BLaER1 treated with 17β-estradiol and CSF1 and Interleukin-3, amounts not matched to agents 10 nM and 100 nM (cell line): ENCODE data around the gene AGK.
A peak's percentile ranks its signal among the peaks of the same experiment; 100 is the strongest.

Experiments
- H3K27ac ChIP-seq, 11 experiments: shearing (Covaris generic); formaldehyde crosslinking; 2 replicates each; pipeline ENCODE4 v1.8.1; 2022
- H3K27me3 ChIP-seq, 11 experiments: shearing (Covaris generic); formaldehyde crosslinking; 2 replicates each; pipeline ENCODE4 v1.8.1; 2022
- H3K36me3 ChIP-seq, 11 experiments: shearing (Covaris generic); formaldehyde crosslinking; 2 replicates each; pipeline ENCODE4 v1.8.1; 2022
- H3K4me1 ChIP-seq, 10 experiments: shearing (Covaris generic); formaldehyde crosslinking; 2 replicates each; pipeline ENCODE4 v1.8.1; 2022
- H3K4me2 ChIP-seq, 11 experiments: shearing (Covaris generic); formaldehyde crosslinking; 2 replicates each; pipeline ENCODE4 v1.8.1; 2022
- H3K4me3 ChIP-seq, 10 experiments: shearing (Covaris generic); formaldehyde crosslinking; 2 replicates each; pipeline ENCODE4 v1.8.1; 2022
- H3K9ac ChIP-seq, 11 experiments: shearing (Covaris generic); formaldehyde crosslinking; 2 replicates each; pipeline ENCODE4 v1.8.1; 2022
- H3K9me3 ChIP-seq, 11 experiments: shearing (Covaris generic); formaldehyde crosslinking; replicated peaks in 1 of 11; 2 replicates each; pipeline ENCODE4 v1.8.1; 2022
- H4K20me1 ChIP-seq, 11 experiments: shearing (Covaris generic); formaldehyde crosslinking; 2 replicates each; pipeline ENCODE4 v1.8.1; 2022
- Cebpa-rat ChIP-seq, 11 experiments: shearing (Covaris generic); IDR thresholded peaks; 2 replicates each; pipeline ENCODE4 v1.8.1; 2022

AGK gene

DNA sequence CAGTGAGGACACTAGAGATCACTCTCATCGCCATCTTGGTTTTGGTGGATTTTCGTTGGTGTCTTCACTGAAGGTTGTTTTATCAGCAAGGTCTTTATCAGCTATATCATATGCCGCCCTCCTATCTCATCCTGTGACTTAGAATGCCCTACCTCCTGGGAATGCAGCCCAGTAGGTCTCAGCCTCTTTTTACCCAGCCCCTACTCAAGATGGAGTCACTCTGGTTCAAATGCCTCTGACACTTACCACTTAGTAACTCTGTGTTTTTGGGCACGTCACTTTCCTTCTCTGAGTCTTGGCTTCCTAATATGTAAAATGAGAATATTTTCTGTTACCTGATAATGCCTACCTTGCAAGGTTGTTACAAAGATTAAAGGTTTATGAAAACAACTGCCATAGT lies 37.7 kb downstream of the AGK start:
- Histone ChIP-seq H3K27ac (no peak overlapping the region), H3K4me2 (no peak overlapping the region), H3K27me3 (no peaks in the 10 kb centered on the region), H4K20me1 (peaks cover 0 to 20% (median 0%) of the 10 kb centered on the region in 11 experiments; a peak in 3 of 22 replicates), H3K4me3 (no peak overlapping the region), H3K4me1 (peaks cover 0 to 8% (median 0%) of the 10 kb centered on the region in 10 experiments; a peak in 3 of 20 replicates), H3K9me3 (peaks cover 0 to 5% (median 0%) of the 10 kb centered on the region in 11 experiments; a peak in 2 of 22 replicates), H3K36me3 (peaks cover 36 to 82% (median 57%) of the 10 kb centered on the region in 11 experiments), H3K9ac (no peak overlapping the region)
- TF ChIP-seq Cebpa-rat (IDR thresholded peaks at IDR 0.05) = no peak

DNA sequence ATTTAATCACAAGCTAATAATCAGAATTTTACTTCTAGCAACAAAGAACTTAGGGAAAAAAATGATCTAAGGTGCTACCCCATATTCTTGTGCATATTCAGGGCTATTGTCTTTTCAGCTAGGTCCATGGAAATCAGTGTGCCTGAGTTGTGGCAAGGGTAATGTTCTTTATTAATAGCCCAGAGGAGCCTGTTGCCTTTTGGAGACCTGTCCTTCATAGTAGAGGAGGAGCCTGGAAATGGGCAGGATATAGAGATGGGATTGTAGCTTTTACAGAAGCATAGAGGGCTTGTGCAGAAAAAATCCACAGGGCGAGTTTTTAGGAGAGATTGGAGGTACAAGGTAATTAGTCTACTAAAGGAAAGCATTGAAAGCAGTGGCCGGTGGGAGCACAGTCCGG lies 38.9 kb downstream of the AGK start:
- Histone ChIP-seq H3K27ac (no peak overlapping the region), H3K4me3 (no peak overlapping the region), H3K36me3 (peaks cover 48 to 84% (median 64%) of the 10 kb centered on the region in 11 experiments), H3K9ac (no peak overlapping the region), H4K20me1 (peaks cover 0 to 13% (median 0%) of the 10 kb centered on the region in 11 experiments; a peak in 3 of 22 replicates), H3K4me1 (peaks cover 0 to 8% (median 0%) of the 10 kb centered on the region in 10 experiments; a peak in 3 of 20 replicates), H3K9me3 (peaks cover 0 to 5% (median 0%) of the 10 kb centered on the region in 11 experiments; a peak in 2 of 22 replicates), H3K4me2 (no peak overlapping the region), H3K27me3 (no peaks in the 10 kb centered on the region)
- no peak for TF ChIP-seq Cebpa-rat (IDR thresholded peaks at IDR 0.05)

DNA sequence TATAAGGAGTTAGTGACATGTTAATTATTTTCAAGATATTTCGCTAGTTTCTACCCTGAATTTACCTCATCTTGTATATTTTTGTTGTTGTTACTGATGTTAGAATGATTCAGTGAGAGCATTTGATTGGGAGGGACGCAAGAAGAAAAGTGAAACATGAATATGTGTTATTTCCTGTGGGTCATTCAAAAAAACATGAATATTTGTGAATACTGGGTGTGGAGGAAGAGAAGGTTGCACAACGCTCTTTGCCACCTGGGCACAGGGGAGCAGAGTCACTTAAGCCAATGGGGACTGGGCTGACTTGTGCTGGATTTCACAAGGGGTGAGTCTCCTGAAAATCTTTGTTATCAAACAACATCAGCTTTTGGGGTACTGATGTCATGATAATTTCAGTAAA lies 39.5 kb downstream of the AGK start:
- Histone ChIP-seq H3K4me3 (no peak overlapping the region), H3K4me2 (peak overlapping the region in 1 of 11 experiments; percentile 10; a peak in 2 of 22 replicates), H3K36me3 (peaks cover 53 to 84% (median 66%) of the 10 kb centered on the region in 11 experiments), H4K20me1 (peaks cover 0 to 13% (median 0%) of the 10 kb centered on the region in 11 experiments; a peak in 3 of 22 replicates), H3K9ac (no peak overlapping the region), H3K27me3 (no peaks in the 10 kb centered on the region), H3K4me1 (peaks cover 0 to 8% (median 0%) of the 10 kb centered on the region in 10 experiments; a peak in 3 of 20 replicates), H3K27ac (no peak overlapping the region), H3K9me3 (peaks cover 0 to 5% (median 0%) of the 10 kb centered on the region in 11 experiments; a peak in 2 of 22 replicates)
- no peak for TF ChIP-seq Cebpa-rat (IDR thresholded peaks at IDR 0.05)

DNA sequence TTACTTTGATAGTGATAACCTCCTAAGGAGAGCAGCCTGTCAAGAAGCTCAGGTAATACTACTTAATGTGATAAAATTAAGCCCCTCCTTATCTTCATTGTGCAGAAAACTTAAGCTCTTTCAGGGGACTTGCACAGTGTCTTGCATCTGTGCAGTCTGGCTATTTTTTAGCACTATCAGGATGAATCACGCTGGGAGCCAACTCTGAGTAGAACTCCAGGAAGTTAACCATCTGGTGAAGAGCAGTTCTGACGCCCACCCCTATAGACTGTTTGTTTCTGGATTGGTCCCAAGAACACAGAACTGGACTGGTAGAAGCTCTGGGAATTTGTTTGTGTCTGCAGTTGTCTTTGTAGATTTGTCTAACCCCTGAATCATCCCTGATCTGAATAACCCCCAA lies 41.9 kb downstream of the AGK start:
- H3K36me3 ChIP-seq = peaks cover 56 to 84% (median 61%) of the 10 kb centered on the region in 11 experiments
- no peak overlapping the region for H3K9ac ChIP-seq
- H3K4me2 ChIP-seq = no peak overlapping the region
- H3K4me1 ChIP-seq = peaks cover 0 to 8% (median 0%) of the 10 kb centered on the region in 10 experiments; a peak in 3 of 20 replicates
- no peak overlapping the region for H3K27ac ChIP-seq
- TF ChIP-seq Cebpa-rat (IDR thresholded peaks at IDR 0.05) = no peak
- H3K9me3 ChIP-seq = peaks cover 0 to 4% (median 0%) of the 10 kb centered on the region in 11 experiments; a peak in 2 of 22 replicates
- H3K4me3 ChIP-seq = no peak overlapping the region
- peaks cover 0 to 8% (median 0%) of the 10 kb centered on the region in 11 experiments; a peak in 2 of 22 replicates for H4K20me1 ChIP-seq
- no peaks in the 10 kb centered on the region for H3K27me3 ChIP-seq

DNA sequence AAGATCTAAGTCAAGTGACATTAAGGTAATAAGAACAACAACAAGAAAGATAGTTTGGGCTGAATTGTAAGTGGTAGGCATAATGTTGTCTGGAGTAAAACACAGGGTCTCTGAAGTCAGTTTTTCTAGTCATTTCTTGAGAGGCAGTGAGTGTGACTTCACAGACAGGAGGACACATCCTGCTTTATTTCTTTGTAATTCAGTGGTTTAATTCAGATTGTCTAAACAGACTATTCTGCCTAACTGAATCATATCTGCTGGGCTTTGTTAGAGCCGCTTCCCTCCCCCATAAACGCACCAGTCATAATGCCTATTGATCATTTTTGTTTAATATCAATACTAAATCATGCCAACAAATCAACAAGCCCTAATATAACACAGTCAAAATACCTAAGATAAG lies 46.8 kb downstream of the AGK start:
- no peak overlapping the region for H3K27ac ChIP-seq
- TF ChIP-seq Cebpa-rat (IDR thresholded peaks at IDR 0.05) = no peak
- peaks cover 64 to 92% (median 75%) of the 10 kb centered on the region in 11 experiments for H3K36me3 ChIP-seq
- H3K4me3 ChIP-seq = no peak overlapping the region
- no peaks in the 10 kb centered on the region for H3K27me3 ChIP-seq
- H3K9me3 ChIP-seq = no peaks in the 10 kb centered on the region
- H3K4me2 ChIP-seq = no peak overlapping the region
- H3K4me1 ChIP-seq = no peaks in the 10 kb centered on the region
- no peak overlapping the region for H3K9ac ChIP-seq
- no peaks in the 10 kb centered on the region for H4K20me1 ChIP-seq

DNA sequence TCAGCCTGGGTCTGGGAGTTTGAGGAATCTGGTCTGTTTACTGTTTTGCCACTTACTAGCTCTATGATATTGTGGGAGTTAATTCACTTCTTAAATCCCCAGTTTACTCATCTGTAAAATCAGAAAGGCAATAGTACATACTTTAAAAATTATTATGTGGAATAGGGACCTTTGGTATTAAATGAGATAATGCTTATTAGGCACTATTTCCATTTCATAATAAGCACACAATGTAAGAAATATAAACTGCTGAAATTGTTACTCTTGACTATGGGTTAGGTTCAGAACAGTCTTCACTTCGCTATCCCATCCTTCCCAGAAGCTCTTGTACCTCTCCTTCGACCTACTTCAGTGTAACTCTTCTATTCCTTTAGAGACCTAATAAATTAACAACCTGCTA lies 47.2 kb downstream of the AGK start:
- Histone ChIP-seq H3K9me3 (no peaks in the 10 kb centered on the region), H3K36me3 (peaks cover 59 to 90% (median 72%) of the 10 kb centered on the region in 11 experiments), H3K27ac (no peak overlapping the region), H3K4me3 (no peak overlapping the region), H3K9ac (no peak overlapping the region), H3K4me1 (no peaks in the 10 kb centered on the region), H4K20me1 (no peaks in the 10 kb centered on the region), H3K27me3 (no peaks in the 10 kb centered on the region), H3K4me2 (no peak overlapping the region)
- TF ChIP-seq Cebpa-rat (IDR thresholded peaks at IDR 0.05) = no peak

DNA sequence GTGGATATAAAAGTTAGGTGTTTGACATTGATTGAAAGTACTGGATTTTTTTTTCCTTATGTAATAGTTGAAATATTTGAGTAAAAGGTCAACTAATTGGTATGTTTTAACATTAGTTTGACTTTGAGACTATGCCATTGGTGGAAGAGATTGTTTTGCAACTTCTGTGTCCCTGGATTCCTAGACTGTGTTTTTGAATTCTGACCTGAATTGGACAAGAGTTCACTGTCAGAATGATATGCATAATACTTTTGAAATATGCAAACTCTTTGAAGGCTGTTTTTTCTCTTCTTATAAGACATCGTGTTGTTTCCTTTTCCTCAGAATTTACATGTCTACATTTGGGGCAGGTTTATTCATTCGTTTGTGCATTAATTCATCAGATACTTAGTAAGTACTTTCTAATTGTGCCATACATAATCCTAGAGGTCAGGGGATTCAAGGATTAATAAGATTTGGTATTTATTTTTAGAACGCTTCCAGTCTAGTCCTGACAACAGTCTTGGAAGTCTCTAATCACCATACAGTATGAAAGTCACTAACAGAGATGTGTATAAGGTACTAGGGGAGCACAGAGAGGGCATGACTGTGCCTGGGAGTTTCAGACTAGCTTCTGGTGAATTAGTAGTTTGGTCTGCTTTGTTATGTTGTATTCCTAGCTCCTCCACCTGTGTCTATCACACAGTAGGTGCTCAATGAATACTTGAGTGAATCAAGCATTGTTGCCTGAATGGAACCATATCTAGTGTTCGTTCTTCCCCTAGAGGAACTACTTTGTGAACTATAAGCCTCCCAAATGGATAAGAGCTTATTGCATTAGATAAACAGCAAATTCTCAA lies 49.2 kb downstream of the AGK start:
- Histone ChIP-seq H3K9ac (no peak overlapping the region), H3K27ac (no peak overlapping the region), H3K4me1 (no peaks in the 10 kb centered on the region), H3K27me3 (no peaks in the 10 kb centered on the region), H4K20me1 (no peaks in the 10 kb centered on the region), H3K9me3 (no peaks in the 10 kb centered on the region), H3K4me3 (no peak overlapping the region), H3K36me3 (peaks cover 41 to 84% (median 65%) of the 10 kb centered on the region in 11 experiments), H3K4me2 (no peak overlapping the region)
- TF ChIP-seq Cebpa-rat (IDR thresholded peaks at IDR 0.05) = no peak

DNA sequence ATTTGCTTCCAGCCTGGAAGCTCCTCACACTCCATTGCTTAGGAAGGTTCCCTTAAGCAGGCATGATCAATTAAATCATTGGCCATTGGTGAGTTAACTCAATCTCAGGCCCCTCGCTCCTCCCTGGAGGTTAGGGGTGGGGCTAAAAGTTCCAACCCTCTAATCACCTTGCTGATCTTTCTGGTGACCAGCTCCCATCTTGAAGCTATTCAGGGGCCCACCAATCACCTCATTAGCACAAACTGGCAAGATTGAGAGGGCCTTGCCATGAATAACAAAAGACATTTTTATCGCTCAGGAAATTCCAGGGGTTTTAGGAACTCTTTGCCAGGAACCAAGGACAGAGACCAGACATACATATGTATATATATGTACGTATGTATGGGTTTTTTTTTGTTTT lies 58.4 kb downstream of the AGK start:
- Histone ChIP-seq H3K27me3 (no peaks in the 10 kb centered on the region), H3K9me3 (no peaks in the 10 kb centered on the region), H3K9ac (no peak overlapping the region), H3K4me2 (no peak overlapping the region), H3K27ac (no peak overlapping the region), H3K4me1 (no peaks in the 10 kb centered on the region), H4K20me1 (no peaks in the 10 kb centered on the region), H3K4me3 (no peak overlapping the region), H3K36me3 (peaks cover 26 to 96% (median 71%) of the 10 kb centered on the region in 11 experiments)
- TF ChIP-seq Cebpa-rat (IDR thresholded peaks at IDR 0.05) = no peak

DNA sequence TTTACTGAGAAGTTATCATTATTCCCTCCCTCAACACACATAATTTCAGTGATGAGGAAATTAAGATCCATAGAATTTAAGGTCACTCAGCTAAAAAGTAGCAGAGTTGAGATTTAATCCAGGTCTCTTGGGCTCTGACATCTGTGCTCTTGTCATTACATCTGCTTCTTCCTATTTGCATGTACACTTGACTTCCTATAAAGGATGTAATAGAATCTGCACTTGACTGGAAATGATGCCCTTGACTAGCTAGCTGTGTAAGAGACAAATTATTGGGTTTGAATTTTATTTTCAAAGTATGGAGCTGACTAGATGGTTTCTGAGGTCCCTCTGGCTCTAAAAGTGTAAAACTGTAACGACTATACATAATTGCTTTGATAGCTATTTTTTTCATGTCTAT lies 59.5 kb downstream of the AGK start:
- no peak overlapping the region for H3K4me3 ChIP-seq
- H3K4me1 ChIP-seq = no peaks in the 10 kb centered on the region
- no peaks in the 10 kb centered on the region for H3K9me3 ChIP-seq
- no peaks in the 10 kb centered on the region for H3K27me3 ChIP-seq
- H3K27ac ChIP-seq = no peak overlapping the region
- H4K20me1 ChIP-seq = no peaks in the 10 kb centered on the region
- H3K36me3 ChIP-seq = peaks cover 32 to 96% (median 69%) of the 10 kb centered on the region in 11 experiments
- no peak for TF ChIP-seq Cebpa-rat (IDR thresholded peaks at IDR 0.05)
- no peak overlapping the region for H3K9ac ChIP-seq
- H3K4me2 ChIP-seq = no peak overlapping the region
